SK-N-SH treated with all-trans-retinoic acid at 6 μM for 48 hours (cell line): Measurements from ENCODE around the gene SMIM10.

Source experiments
- ARNTL ChIP-seq: fragments of 450-650 bp; formaldehyde crosslinking; IDR thresholded peaks from 2 replicates; pipeline ENCODE4 v1.5.0; 2020; ENCODE audit warnings: low read depth, mild to moderate bottlenecking, moderate library complexity, borderline replicate concordance
- CREB5 ChIP-seq: fragments of 250-450 bp; sonication (Bioruptor Pico); IDR thresholded peaks from 2 replicates; pipeline ENCODE4 v1.5.1; 2020; ENCODE audit warnings: low read depth, mild to moderate bottlenecking, moderate library complexity
- CSDC2 ChIP-seq: fragments of 250-450 bp; sonication (Bioruptor Pico); IDR thresholded peaks from 2 replicates; pipeline ENCODE4 v1.5.0; 2020; ENCODE audit warnings: mild to moderate bottlenecking, moderate library complexity
- GLIS3 ChIP-seq: fragments of 250-450 bp; sonication (Bioruptor Pico); IDR thresholded peaks from 2 replicates; pipeline ENCODE4 v1.5.0; 2020; ENCODE audit warnings: mild to moderate bottlenecking, moderate library complexity
- OSR1 ChIP-seq: fragments of 250-450 bp; sonication (Bioruptor Pico); IDR thresholded peaks from 2 replicates; pipeline ENCODE4 v1.8.0; 2022; ENCODE audit warnings: moderate library complexity, mild to moderate bottlenecking, inconsistent platforms
- PATZ1 ChIP-seq: fragments of 250-450 bp; sonication (Bioruptor Pico); IDR thresholded peaks from 2 replicates; pipeline ENCODE4 v1.8.0; 2020; ENCODE audit warnings: mild to moderate bottlenecking, moderate library complexity, borderline replicate concordance
- TSHZ2 ChIP-seq: fragments of 250-450 bp; sonication (Bioruptor Pico); IDR thresholded peaks from 2 replicates; pipeline ENCODE4 v1.5.0; 2020; ENCODE audit warnings: mild to moderate bottlenecking, moderate library complexity
- ZFP30 ChIP-seq: fragments of 450-650 bp; formaldehyde crosslinking; IDR thresholded peaks from 2 replicates; pipeline ENCODE4 v1.5.0; 2022; ENCODE audit warnings: mild to moderate bottlenecking, moderate library complexity
- ZNF565 ChIP-seq: fragments of 450-650 bp; formaldehyde crosslinking; conservative IDR thresholded peaks from 2 replicates; pipeline ENCODE4 v1.5.0; 2020; ENCODE audit warnings: low read depth, mild to moderate bottlenecking, moderate library complexity
- ZNF70 ChIP-seq: fragments of 450-650 bp; formaldehyde crosslinking; IDR thresholded peaks from 2 replicates; pipeline ENCODE4 v1.5.0; 2020; ENCODE audit warnings: mild to moderate bottlenecking, moderate library complexity
- ZNF8 ChIP-seq: fragments of 450-650 bp; formaldehyde crosslinking; IDR thresholded peaks from 2 replicates; pipeline ENCODE4 v1.5.0; 2020; ENCODE audit warnings: mild to moderate bottlenecking, moderate library complexity

GRCh38 chrX:135015523-135016245 is 24.9 kb downstream of the SMIM10 start:
- TF ChIP-seq TSHZ2 (no peak), ARNTL (no peak), ZNF8 (CRISPR knock-in tag) (no peak), CREB5 (CRISPR knock-in tag) (no peak), ZFP30 (no peak), GLIS3 (CRISPR knock-in tag) (no peak), PATZ1 (no peak), ZNF70 (CRISPR knock-in tag) (no peak), ZNF565 (CRISPR knock-in tag) (no peak), OSR1 (CRISPR knock-in tag) (no peak), CSDC2 (CRISPR knock-in tag) (no peak)
